DOHH2 (cell line): ENCODE results near the gene UBASH3B.

Source experiments
- H3F3A ChIP-seq: fragments of 200-600 bp; sonication (generic), shearing (Covaris generic); 2 replicates; pipeline ENCODE4 v1.6.0; 2016; ENCODE audit warnings: antibody characterized with exemption, mild to moderate bottlenecking; ENCODE audit not compliant: control insufficient read depth, insufficient read depth
- H3K27ac ChIP-seq: fragments of 200-600 bp; sonication (generic); 2 replicates; pipeline ENCODE4 v1.5.1; 2014; ENCODE audit warnings: low read depth, mild to moderate bottlenecking, low read length, moderate library complexity
- H3K27me3 ChIP-seq: fragments of 200-600 bp; sonication (generic); 2 replicates; pipeline ENCODE4 v1.6.1; 2014; ENCODE audit warnings: mild to moderate bottlenecking, low read length, mixed read lengths; ENCODE audit not compliant: control insufficient read depth
- H3K36me3 ChIP-seq: fragments of 200-600 bp; sonication (generic); 2 replicates; pipeline ENCODE4 v1.6.1; 2014; ENCODE audit warnings: mild to moderate bottlenecking, low read length, moderate library complexity, mixed read lengths; ENCODE audit not compliant: control insufficient read depth
- H3K4me1 ChIP-seq: fragments of 200-600 bp; sonication (generic); 2 replicates; pipeline ENCODE4 v1.6.1; 2014; ENCODE audit warnings: mild to moderate bottlenecking, low read length, mixed read lengths; ENCODE audit not compliant: control insufficient read depth
- H3K4me2 ChIP-seq: fragments of 200-600 bp; sonication (generic); 2 replicates; pipeline ENCODE4 v1.6.0; 2014; ENCODE audit warnings: mild to moderate bottlenecking, low read length, moderate library complexity
- H3K4me3 ChIP-seq: fragments of 200-600 bp; sonication (generic); 2 replicates; pipeline ENCODE4 v1.5.1; 2014; ENCODE audit warnings: mild to moderate bottlenecking, low read length, mixed read lengths
- H3K79me2 ChIP-seq: fragments of 200-600 bp; sonication (generic); 2 replicates; pipeline ENCODE4 v1.6.1; 2014; ENCODE audit warnings: mild to moderate bottlenecking, low read length, mixed read lengths; ENCODE audit not compliant: control insufficient read depth
- H3K9me2 ChIP-seq: fragments of 200-600 bp; sonication (generic); replicated peaks from 2 replicates; pipeline ENCODE4 v1.6.1; 2014; ENCODE audit warnings: mild to moderate bottlenecking, low read length, mixed read lengths; ENCODE audit not compliant: control insufficient read depth
- H3K9me3 ChIP-seq: fragments of 200-600 bp; sonication (generic); 2 replicates; pipeline ENCODE4 v1.6.1; 2014; ENCODE audit warnings: antibody characterized with exemption, low read length, mixed read lengths; ENCODE audit not compliant: control insufficient read depth, insufficient read depth
- H4K20me1 ChIP-seq: fragments of 200-600 bp; sonication (generic); 2 replicates; pipeline ENCODE4 v1.6.0; 2014; ENCODE audit warnings: low read depth, mild to moderate bottlenecking, antibody characterized with exemption, low read length, moderate library complexity; ENCODE audit not compliant: control insufficient read depth, insufficient read depth
- EZH2phosphoT487 ChIP-seq: fragments of 200-600 bp; sonication (generic); IDR thresholded peaks from 2 replicates; pipeline ENCODE4 v1.6.1; 2017; ENCODE audit warnings: borderline replicate concordance, mild to moderate bottlenecking, antibody characterized with exemption, low read length, moderate library complexity, mixed read lengths
- TF ChIP-seq, protein P1 (sequence below): fragments of 200-600 bp; sonication (generic); IDR thresholded peaks from one replicate; pipeline ENCODE4 v1.5.1; 2014; ENCODE audit warnings: antibody characterized with exemption, mild to moderate bottlenecking, low read depth, low read length; ENCODE audit not compliant: poor library complexity, severe bottlenecking

UBASH3B gene

DNA sequence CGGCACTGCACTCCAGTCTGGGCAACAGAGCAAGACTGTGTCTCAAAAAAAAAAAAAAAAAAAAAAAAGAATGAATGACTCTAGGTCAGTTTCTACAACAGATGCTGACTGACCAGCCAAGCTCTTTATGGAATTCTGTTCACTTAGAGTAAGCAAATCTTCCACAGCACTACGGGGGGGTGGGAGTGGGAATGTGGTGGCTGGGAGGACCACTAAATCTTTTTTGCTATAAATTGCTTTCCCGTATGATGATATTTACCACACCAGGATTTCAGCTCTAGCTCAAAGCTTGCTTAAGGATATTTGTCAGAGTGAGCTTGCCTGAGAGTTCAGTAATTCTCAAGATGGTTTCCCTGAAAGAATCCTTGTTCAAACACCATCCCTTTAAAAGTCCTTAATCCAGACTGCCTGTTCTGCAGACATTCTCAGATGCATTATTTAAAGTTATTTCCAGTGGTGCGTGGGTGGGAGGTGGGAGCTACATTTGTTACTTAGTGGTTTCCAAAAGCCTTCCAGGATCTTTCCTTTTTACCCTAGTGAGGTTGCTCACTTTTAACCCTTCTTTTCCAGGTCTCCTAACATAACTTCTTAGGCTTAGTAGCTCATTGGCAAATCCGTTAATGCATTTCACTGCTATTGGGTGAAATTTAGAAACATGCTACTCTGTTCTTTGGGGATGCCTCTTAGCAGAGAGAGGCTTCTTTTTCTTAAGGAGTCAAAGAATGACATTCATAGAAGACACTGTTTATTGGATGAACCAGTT lies 65.9 kb downstream of the UBASH3B start:
- Histone ChIP-seq H3K4me2 (no peak overlapping the region), H3K4me3 (no peak overlapping the region), H3K79me2 (peaks cover 21% of the 10 kb centered on the region), H3F3A (0 out of 2 replicates have a peak, but pooled peaks cover 2% of the 10 kb centered on the region), H3K27ac (no peak overlapping the region), H3K4me1 (peaks cover 50% of the 10 kb centered on the region), H3K9me3 (no peaks in the 10 kb centered on the region), H3K9me2 (no peaks in the 10 kb centered on the region), H3K36me3 (0 out of 2 replicates have a peak, but pooled peaks cover 3% of the 10 kb centered on the region), H4K20me1 (no peaks in the 10 kb centered on the region), H3K27me3 (no peaks in the 10 kb centered on the region)
- TF ChIP-seq, protein P1, sequence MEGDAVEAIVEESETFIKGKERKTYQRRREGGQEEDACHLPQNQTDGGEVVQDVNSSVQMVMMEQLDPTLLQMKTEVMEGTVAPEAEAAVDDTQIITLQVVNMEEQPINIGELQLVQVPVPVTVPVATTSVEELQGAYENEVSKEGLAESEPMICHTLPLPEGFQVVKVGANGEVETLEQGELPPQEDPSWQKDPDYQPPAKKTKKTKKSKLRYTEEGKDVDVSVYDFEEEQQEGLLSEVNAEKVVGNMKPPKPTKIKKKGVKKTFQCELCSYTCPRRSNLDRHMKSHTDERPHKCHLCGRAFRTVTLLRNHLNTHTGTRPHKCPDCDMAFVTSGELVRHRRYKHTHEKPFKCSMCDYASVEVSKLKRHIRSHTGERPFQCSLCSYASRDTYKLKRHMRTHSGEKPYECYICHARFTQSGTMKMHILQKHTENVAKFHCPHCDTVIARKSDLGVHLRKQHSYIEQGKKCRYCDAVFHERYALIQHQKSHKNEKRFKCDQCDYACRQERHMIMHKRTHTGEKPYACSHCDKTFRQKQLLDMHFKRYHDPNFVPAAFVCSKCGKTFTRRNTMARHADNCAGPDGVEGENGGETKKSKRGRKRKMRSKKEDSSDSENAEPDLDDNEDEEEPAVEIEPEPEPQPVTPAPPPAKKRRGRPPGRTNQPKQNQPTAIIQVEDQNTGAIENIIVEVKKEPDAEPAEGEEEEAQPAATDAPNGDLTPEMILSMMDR = no peak
- no peak for TF ChIP-seq EZH2phosphoT487

GRCh38 chr11:122721964-122722266 lies 66.4 kb downstream of the UBASH3B start:
- no peak overlapping the region for H3K4me2 ChIP-seq
- H3K9me3 ChIP-seq = no peaks in the 10 kb centered on the region
- no peaks in the 10 kb centered on the region for H3K27me3 ChIP-seq
- no peaks in the 10 kb centered on the region for H3K9me2 ChIP-seq
- no peak overlapping the region for H3K4me3 ChIP-seq
- TF ChIP-seq EZH2phosphoT487 = no peak
- TF ChIP-seq, protein P1 = no peak
- peaks cover 21% of the 10 kb centered on the region for H3K79me2 ChIP-seq
- no peaks in the 10 kb centered on the region for H4K20me1 ChIP-seq
- no peak overlapping the region for H3K27ac ChIP-seq
- H3F3A ChIP-seq = 0 out of 2 replicates have a peak, but pooled peaks cover 2% of the 10 kb centered on the region
- 0 out of 2 replicates have a peak, but pooled peaks cover 4% of the 10 kb centered on the region for H3K36me3 ChIP-seq
- H3K4me1 ChIP-seq = peaks cover 50% of the 10 kb centered on the region

GRCh38 chr11:122723106-122723505 lies 67.6 kb downstream of the UBASH3B start:
- H3K36me3 ChIP-seq = 0 out of 2 replicates have a peak, but pooled peaks cover 3% of the 10 kb centered on the region
- H3K4me2 ChIP-seq = no peak overlapping the region
- peaks cover 50% of the 10 kb centered on the region for H3K4me1 ChIP-seq
- H3K79me2 ChIP-seq = peaks cover 20% of the 10 kb centered on the region
- TF ChIP-seq, protein P1 = no peak
- TF ChIP-seq EZH2phosphoT487 = no peak
- H3F3A ChIP-seq = 0 out of 2 replicates have a peak, but pooled peaks cover 2% of the 10 kb centered on the region
- no peaks in the 10 kb centered on the region for H4K20me1 ChIP-seq
- H3K9me2 ChIP-seq = no peaks in the 10 kb centered on the region
- no peaks in the 10 kb centered on the region for H3K27me3 ChIP-seq
- H3K27ac ChIP-seq = no peak overlapping the region
- H3K4me3 ChIP-seq = no peak overlapping the region
- no peaks in the 10 kb centered on the region for H3K9me3 ChIP-seq
